Astrocyte (in vitro differentiated cells and primary cell): ENCODE results near the gene HSCB. TPM values are rescaled to one million over a fixed set of nuclear protein-coding genes. Genes with fewer than 3 reads are reported as not detected.
"Not testable (repeated sequence)": the region's sequence is repeated elsewhere in the genome, so short reads cannot be mapped to it uniquely, and the experiment has no call there.

ENCODE experiments used
- DNase-seq: peaks from one replicate; pipeline ENCODE4 v3.0.0-alpha.2; 2010; ENCODE audit warnings: low read depth
- FAIRE-seq: peaks from 2 replicates; lab custom pipeline; 2011; peaks lifted over from hg19 to GRCh38; lab: Jason Lieb, UNC
- H2AFZ ChIP-seq: 2 replicates; pipeline ENCODE4 v1.6.0; 2012; ENCODE audit warnings: low read depth, low read length, inconsistent platforms
- H3K27ac ChIP-seq: 2 replicates; pipeline ENCODE4 v1.5.1; 2011; ENCODE audit warnings: low read depth, low read length, inconsistent platforms
- H3K27me3 ChIP-seq: 2 replicates; pipeline ENCODE4 v1.6.0; 2011; ENCODE audit warnings: low read length, inconsistent platforms; ENCODE audit not compliant: insufficient read depth
- H3K36me3 ChIP-seq: 2 replicates; pipeline ENCODE4 v1.5.1; 2011; ENCODE audit warnings: low read length, inconsistent platforms; ENCODE audit not compliant: insufficient read depth
- H3K4me1 ChIP-seq: 2 replicates; pipeline ENCODE4 v1.5.1; 2011; ENCODE audit warnings: low read length, inconsistent platforms; ENCODE audit not compliant: insufficient read depth
- H3K4me2 ChIP-seq: 2 replicates; pipeline ENCODE4 v1.6.0; 2012; ENCODE audit warnings: low read length, inconsistent platforms
- H3K4me3 ChIP-seq: 2 replicates; pipeline ENCODE4 v1.5.1; 2011; ENCODE audit warnings: low read depth, mild to moderate bottlenecking, low read length, inconsistent platforms; ENCODE audit not compliant: insufficient read depth
- H3K79me2 ChIP-seq: 2 replicates; pipeline ENCODE4 v1.6.0; 2012; ENCODE audit warnings: mild to moderate bottlenecking, low read length, inconsistent platforms; ENCODE audit not compliant: insufficient read depth
- H3K9ac ChIP-seq: 2 replicates; pipeline ENCODE4 v1.6.0; 2012; ENCODE audit warnings: mild to moderate bottlenecking, low read length, inconsistent platforms
- H3K9me3 ChIP-seq: 2 replicates; pipeline ENCODE4 v1.5.1; 2012; ENCODE audit warnings: low read depth, mild to moderate bottlenecking, low read length, inconsistent platforms; ENCODE audit not compliant: insufficient read depth
- H4K20me1 ChIP-seq: 2 replicates; pipeline ENCODE4 v1.6.0; 2012; ENCODE audit warnings: low read length, inconsistent platforms; ENCODE audit not compliant: insufficient read depth
- H3K27ac Mint-ChIP-seq: one replicate; pipeline ENCODE4 v1.8.0; 2021; ENCODE audit warnings: mild to moderate bottlenecking, mixed read lengths; ENCODE audit not compliant: unreplicated experiment
- H3K27me3 Mint-ChIP-seq: one replicate; pipeline ENCODE4 v1.8.0; 2021; ENCODE audit warnings: low read depth, mixed read lengths; ENCODE audit not compliant: unreplicated experiment
- H3K36me3 Mint-ChIP-seq: one replicate; pipeline ENCODE4 v1.8.0; 2021; ENCODE audit warnings: low read depth, mixed read lengths; ENCODE audit not compliant: unreplicated experiment
- H3K4me1 Mint-ChIP-seq: one replicate; pipeline ENCODE4 v1.8.0; 2021; ENCODE audit warnings: low read depth, mixed read lengths; ENCODE audit not compliant: unreplicated experiment
- H3K4me3 Mint-ChIP-seq: one replicate; pipeline ENCODE4 v1.8.0; 2021; ENCODE audit warnings: mild to moderate bottlenecking, moderate library complexity, mixed read lengths; ENCODE audit not compliant: unreplicated experiment
- H3K9me3 Mint-ChIP-seq: one replicate; pipeline ENCODE4 v1.8.0; 2021; ENCODE audit warnings: mild to moderate bottlenecking, mixed read lengths; ENCODE audit not compliant: unreplicated experiment
- EZH2 ChIP-seq: IDR thresholded peaks from 2 replicates; pipeline ENCODE4 v1.6.1; 2012; ENCODE audit warnings: mild to moderate bottlenecking, low read length, inconsistent platforms; ENCODE audit not compliant: insufficient read depth
- total RNA-seq: library from RNA; stranded (reverse); gene quantifications from 2 replicates; pipeline ENCODE4 v1.2.1, GENCODE V29; 2021
- TF ChIP-seq, protein P1 (sequence below): IDR thresholded peaks from 2 replicates; pipeline ENCODE4 v1.5.1; 2011; ENCODE audit warnings: low read depth, mild to moderate bottlenecking, inconsistent platforms, low read length, moderate library complexity; ENCODE audit not compliant: insufficient read depth

HSCB gene
- total RNA-seq, 1 donor from 2014 or later: 10.7 TPM

DNA sequence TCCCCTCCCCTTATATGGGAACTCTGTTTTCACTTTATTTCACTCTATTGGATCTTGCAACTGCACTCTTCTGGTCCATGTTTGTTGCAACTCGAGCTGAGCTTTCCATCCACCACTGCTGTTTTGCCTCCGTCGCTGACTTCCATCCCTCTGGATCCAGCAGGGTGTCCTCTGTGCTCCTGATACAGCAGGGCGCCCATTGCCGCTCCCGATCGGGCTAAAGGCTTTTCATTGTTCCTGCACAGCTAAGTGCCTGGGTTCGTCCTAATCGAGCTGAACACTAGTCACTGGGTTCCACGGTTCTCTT is 19.6 kb downstream of the HSCB start:
- H3K9ac ChIP-seq: no peak overlapping the region
- Mint-ChIP-seq H3K4me1 (no peaks in the 10 kb centered on the region), H3K36me3 (no peaks in the 10 kb centered on the region), H3K27me3 (no peaks in the 10 kb centered on the region), H3K27ac (no peak overlapping the region), H3K4me3 (no peak overlapping the region), H3K9me3 (peaks cover 3% of the 10 kb centered on the region)
- H3K9me3 ChIP-seq: no peaks in the 10 kb centered on the region
- no peak overlapping the region for H3K4me3 ChIP-seq
- H3K27me3 ChIP-seq: no peaks in the 10 kb centered on the region
- H3K27ac ChIP-seq: no peak overlapping the region
- no peak overlapping the region for H2AFZ ChIP-seq
- no peaks in the 10 kb centered on the region for H3K4me1 ChIP-seq
- H4K20me1 ChIP-seq: no peaks in the 10 kb centered on the region
- no peaks in the 10 kb centered on the region for H3K79me2 ChIP-seq
- H3K4me2 ChIP-seq: no peak overlapping the region
- no peak for DNase-seq
- FAIRE-seq: no peak
- H3K36me3 ChIP-seq: no peaks in the 10 kb centered on the region
- TF ChIP-seq, protein P1, sequence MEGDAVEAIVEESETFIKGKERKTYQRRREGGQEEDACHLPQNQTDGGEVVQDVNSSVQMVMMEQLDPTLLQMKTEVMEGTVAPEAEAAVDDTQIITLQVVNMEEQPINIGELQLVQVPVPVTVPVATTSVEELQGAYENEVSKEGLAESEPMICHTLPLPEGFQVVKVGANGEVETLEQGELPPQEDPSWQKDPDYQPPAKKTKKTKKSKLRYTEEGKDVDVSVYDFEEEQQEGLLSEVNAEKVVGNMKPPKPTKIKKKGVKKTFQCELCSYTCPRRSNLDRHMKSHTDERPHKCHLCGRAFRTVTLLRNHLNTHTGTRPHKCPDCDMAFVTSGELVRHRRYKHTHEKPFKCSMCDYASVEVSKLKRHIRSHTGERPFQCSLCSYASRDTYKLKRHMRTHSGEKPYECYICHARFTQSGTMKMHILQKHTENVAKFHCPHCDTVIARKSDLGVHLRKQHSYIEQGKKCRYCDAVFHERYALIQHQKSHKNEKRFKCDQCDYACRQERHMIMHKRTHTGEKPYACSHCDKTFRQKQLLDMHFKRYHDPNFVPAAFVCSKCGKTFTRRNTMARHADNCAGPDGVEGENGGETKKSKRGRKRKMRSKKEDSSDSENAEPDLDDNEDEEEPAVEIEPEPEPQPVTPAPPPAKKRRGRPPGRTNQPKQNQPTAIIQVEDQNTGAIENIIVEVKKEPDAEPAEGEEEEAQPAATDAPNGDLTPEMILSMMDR: no peak
- TF ChIP-seq EZH2: no peak

DNA sequence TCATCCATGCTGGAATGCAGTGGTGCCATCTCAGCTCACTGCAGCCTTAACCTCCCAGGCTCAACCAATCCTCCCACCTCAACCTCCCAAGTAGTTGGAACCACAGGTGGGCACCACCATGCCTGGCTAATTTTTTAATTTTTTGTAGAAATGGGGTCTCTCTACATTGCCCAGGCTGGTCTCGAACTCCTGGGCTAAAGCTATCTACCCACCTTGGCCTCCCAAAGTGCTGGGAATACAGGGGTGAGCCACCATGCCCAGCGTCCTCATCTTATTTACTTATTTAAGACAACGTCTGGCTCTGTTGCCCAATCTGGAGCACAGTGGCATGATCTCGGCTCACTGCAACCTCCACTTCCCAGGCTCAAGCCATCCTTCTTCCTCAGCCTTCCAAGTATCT is 20.2 kb downstream of the HSCB start:
- H3K4me1 ChIP-seq, H3K36me3 Mint-ChIP-seq, H3K4me3 Mint-ChIP-seq, H2AFZ ChIP-seq, H3K9me3 Mint-ChIP-seq, H3K27me3 Mint-ChIP-seq, H4K20me1 ChIP-seq, H3K4me2 ChIP-seq, H3K79me2 ChIP-seq, FAIRE-seq, H3K36me3 ChIP-seq, H3K27me3 ChIP-seq, DNase-seq, H3K9me3 ChIP-seq, H3K4me1 Mint-ChIP-seq, H3K27ac ChIP-seq, H3K9ac ChIP-seq, H3K4me3 ChIP-seq, H3K27ac Mint-ChIP-seq: not testable (repeated sequence)

DNA sequence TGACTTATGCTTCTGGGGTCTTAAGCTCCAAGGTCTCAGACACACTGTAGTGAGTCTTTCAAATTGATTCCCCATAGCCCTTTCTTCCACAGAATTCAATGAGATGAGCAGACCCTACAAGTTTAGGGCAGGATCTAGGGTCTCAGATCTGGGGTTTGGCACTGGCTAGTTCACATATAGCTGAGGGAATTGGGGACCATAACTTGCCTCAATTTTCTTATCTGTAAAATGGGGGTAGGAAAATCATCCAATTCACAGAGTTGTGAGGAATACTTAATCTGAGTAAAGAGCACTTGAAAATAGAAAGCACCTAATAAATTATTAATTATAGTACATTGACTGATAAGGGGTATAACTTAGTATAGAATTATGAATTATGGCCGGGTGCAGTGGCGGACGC is 24.8 kb downstream of the HSCB start:
- Histone ChIP-seq H3K4me3 (no peak overlapping the region), H3K9me3 (no peaks in the 10 kb centered on the region), H3K4me2 (no peak overlapping the region), H3K9ac (no peak overlapping the region), H4K20me1 (no peaks in the 10 kb centered on the region), H3K27me3 (no peaks in the 10 kb centered on the region), H3K36me3 (no peaks in the 10 kb centered on the region), H3K27ac (no peak overlapping the region), H2AFZ (no peak overlapping the region), H3K4me1 (no peaks in the 10 kb centered on the region), H3K79me2 (no peaks in the 10 kb centered on the region)
- no peak overlapping the region for H3K27ac Mint-ChIP-seq
- FAIRE-seq (no peak), DNase-seq (no peak)
- no peak for TF ChIP-seq EZH2
- TF ChIP-seq, protein P1: no peak
- no peaks in the 10 kb centered on the region for H3K36me3 Mint-ChIP-seq
- H3K4me3 Mint-ChIP-seq: no peak overlapping the region
- no peaks in the 10 kb centered on the region for H3K4me1 Mint-ChIP-seq
- H3K9me3 Mint-ChIP-seq: no peaks in the 10 kb centered on the region
- H3K27me3 Mint-ChIP-seq: no peaks in the 10 kb centered on the region
